ENCODE measurements around the gene DCAF5.
"Not testable (repeated sequence)": the region's sequence is repeated elsewhere in the genome, so short reads cannot be mapped to it uniquely, and the experiment has no call there.

DCAF5 gene

GRCh38 chr14:69096781-69097475 lies 56.0 kb downstream of the DCAF5 start:
- DNase-seq (ENCODE audit: low read depth), result no peak

DNA sequence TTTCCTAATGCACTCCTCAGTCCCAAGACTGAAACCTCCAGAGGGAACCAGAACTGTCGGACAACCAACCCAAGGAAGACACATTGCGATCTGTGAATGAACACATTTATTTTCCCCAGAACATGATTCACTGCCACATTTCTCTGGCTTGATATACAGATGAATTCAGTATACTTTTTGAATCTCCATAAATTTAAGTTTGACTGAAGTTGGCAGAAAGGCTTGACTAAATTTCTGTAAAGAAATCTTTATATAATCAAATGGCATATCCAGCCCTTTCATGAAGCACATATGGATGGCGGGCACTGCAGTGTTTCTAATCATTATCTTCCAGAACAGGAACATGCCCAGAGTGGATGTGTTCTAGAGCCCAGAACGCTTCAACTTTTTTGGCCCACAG lies 56.7 kb downstream of the DCAF5 start:
- DNase-seq (ENCODE audit: low read depth), result no peak

DNA sequence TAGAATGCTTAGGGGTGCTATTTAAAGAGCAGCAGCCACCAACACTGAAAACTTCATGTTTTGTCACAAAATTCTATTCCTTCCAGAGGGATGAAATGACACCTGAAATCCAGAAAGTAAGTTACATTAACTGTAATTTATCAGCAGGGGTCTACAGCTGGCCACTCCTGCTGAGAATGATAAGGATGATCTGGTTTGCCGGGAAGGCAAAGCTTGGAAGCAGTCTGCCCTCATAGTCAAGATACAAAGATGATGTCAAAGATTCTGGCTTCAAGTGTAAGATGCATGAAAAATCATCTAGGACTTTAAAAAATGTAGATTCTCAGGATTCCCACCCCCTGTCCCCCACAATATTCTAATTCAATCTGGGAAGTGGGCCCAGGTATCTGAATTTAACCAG lies 58.4 kb downstream of the DCAF5 start:
- no peak for DNase-seq (ENCODE audit: low read depth)

DNA sequence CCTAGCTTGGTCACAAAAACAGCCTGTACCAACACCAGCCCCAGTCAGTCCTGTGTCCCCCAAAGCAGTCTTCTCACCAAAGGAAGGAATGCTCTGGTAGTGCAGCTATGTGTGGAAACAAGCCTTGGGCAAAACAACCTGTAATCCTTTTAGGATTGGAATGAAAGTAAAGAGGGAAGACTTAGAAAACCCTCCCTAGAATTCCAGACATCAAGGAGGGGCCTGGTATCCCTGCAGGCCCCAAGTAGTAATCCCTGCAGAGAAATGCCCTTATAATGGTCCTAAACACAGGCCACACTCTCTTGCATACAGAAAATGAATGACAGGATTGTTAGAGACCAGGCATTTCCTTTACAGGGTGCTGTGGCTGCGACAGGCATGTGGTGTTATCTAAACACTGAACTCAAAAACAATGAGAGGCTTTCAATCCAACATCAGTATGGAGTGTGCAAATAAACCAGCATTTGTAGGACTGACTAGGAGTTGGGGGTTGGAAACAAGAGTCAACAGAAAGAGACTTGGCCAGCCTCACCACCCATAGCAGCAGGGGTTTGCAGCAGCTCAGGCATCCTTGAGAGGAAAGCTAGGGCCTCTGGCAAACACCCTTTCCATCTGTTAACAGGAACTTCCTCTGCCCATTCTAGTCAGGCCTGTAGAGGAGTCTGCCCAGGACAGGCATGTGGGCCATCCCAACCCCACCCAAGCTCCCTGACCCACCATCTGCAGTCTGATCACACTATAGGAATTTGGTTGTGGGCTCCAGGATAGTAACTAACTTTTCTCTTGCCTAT lies 59.1 kb downstream of the DCAF5 start:
- no peak for DNase-seq (ENCODE audit: low read depth)

DNA sequence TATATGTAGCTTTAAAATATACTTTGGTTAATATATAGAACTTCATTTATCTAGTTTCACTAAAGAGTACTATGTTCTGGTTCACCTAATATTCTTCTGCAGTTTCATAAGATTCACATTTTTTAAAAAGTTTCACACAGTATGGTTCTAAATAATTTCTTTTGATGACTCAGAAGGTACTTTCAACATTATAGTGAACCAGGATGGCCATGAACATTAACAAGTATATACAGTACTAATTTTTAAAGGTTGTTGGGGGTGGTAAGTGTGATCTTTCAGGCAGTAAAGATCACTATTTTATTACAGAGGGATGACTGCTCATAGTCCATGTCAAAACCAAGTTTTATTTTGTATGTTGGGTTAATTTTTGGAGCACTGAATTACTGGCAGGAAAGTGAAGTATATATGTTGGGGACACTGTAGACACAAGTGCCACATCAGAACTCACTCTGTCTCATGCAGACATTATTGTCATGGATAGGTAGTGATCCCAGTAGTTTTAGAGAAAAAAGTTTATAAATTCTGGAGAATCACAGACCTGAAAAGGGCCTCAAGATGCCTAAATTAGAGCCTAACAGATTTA lies 60.0 kb downstream of the DCAF5 start:
- DNase-seq (ENCODE audit: low read depth), result no peak

DNA sequence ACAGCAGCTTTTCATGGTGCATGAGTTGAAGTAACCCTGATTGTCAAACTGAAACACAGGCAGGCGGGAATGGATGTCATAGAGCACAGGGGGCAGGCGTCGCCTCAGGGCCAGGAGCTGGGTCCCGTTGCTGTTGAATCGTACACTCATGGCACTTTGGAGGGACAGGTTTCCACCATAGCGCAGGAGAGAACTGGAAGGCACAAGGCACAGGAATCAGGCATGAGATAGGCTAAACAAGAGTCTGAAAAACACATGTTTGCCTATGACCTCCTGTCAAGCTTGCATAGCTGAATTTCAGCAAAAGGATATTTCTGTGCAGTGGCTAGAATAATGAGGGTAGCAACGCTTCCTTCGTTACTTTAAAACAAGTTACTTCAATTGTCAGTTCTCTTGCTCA lies 61.2 kb downstream of the DCAF5 start:
- no peak for DNase-seq (ENCODE audit: low read depth)

DNA sequence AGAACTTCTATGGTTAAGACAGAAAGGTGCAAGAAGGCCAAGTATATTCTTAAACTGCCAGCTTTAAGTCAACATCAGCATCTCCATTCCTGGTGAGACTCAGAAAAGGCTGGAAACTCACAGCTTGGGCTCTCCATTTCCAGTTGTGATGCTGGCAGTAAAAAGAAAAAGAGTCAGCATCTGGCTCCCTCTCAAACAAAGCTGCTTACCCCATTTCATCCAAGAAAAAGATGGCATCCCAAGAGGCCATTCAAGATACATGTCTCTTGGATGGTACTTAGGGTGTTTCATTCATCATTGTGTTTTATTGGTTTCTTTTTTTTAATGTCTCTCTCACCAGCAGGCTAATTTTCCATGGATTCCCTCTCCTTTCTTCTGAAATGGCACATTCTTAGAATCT lies 61.9 kb downstream of the DCAF5 start:
- DNase-seq (ENCODE audit: low read depth), result no peak

DNA sequence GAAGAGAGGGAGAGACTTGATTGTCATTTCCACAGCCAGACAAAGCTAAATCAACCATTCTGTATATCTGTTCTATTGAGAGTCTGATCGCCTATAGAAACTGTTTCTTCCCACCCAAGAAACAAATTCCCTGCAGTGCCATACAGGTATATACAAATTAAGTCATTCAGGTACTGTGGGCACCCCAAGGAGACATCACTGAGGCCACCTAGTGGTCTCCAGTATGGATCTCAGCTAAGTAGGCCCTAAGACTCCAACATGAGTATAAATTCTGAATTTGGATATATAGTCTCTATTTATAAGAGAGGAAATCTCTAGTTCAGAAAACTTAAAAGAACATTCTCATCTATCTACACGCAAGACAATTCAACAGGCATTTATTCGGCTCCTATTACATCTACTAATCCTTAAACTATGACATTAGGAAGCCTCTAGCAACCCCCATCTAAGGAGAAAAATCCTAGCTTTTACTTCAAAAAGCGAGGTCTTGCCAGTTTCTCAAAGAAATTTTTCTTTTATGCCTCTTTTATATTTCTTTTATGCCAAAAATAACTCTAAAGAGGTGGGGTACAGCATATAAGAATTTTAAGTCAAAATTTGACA lies 62.6 kb downstream of the DCAF5 start:
- no peak for DNase-seq (ENCODE audit: low read depth)

DNA sequence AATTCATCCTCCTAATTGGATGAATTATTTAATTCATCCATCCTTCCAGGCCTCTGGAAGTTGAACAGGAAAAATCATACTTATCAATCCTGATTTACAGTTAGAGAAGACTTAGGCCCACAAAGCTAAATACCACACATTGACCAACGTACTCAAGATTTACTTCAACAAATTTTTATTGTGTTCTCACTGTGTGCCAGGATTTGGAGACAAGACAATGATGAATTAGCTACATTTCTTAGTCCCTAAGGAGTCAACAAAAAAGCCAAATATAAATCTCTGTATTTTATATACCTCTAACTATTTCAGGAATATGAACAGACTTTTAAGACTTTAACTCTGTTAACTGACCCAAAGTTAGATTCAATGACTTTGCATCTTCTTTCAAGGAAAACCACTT lies 63.9 kb downstream of the DCAF5 start:
- DNase-seq (ENCODE audit: low read depth), result no peak

DNA sequence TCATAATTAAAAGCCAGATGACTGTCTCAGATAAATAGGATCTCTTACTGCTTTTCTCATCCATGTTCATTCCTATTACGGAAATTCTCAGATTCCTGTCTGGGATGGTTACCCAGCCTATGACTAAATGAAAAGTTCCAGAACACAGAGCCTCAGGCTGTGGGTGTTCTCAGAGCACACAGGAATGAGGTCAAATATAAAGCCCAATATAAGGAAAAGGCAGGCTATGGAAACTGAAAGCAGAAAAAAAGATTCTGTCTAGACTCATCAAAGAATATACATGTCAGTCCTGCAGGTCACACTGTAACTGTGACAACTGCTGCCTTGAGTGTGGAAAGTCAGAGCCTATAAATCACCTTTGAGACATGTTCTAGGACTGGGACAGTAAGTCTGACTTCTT lies 64.3 kb downstream of the DCAF5 start:
- DNase-seq (ENCODE audit: low read depth), result no peak

GRCh38 chr14:69087061-69087461 lies 65.9 kb downstream of the DCAF5 start:
- DNase-seq (ENCODE audit: low read depth), result no peak

DNA sequence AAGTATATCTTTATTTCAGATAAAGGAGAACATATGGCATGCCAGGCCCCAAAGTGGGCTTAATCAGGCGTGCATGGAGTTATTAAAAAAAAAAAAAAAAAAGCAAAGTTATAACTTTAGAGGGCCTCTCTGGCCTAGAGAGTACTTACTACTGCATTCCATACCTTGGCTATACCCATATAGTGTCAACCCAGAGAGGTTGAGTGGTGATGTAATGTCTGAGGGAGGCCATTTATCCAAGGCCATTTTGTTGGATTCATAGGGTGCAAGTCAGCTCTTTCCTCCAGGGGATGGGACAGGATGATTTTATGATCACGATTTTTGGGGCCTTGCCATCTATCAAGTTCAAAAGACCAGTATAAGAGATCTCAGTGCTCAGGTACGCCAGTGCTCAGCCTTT lies 66.4 kb downstream of the DCAF5 start:
- DNase-seq (ENCODE audit: low read depth), result no peak

DNA sequence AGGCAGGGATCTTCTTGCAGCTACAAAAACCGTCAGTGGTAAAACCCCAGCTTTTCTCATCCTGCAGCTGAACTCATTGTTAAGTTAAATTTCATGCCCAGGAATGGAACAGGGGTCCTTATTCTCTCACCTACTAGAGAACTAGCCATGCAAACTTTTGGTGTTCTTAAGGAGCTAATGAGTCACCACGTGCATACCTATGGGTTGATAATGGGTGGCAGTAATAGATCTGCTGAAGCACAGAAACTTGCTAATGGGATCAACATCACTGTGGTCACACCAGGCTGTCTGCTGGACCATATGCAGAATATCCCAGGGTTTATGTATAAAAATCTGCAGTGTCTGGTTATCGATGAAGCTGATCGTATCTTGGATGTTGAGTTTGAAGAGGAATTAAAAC lies 68.9 kb downstream of the DCAF5 start:
- no peak for DNase-seq (ENCODE audit: low read depth)

DNA sequence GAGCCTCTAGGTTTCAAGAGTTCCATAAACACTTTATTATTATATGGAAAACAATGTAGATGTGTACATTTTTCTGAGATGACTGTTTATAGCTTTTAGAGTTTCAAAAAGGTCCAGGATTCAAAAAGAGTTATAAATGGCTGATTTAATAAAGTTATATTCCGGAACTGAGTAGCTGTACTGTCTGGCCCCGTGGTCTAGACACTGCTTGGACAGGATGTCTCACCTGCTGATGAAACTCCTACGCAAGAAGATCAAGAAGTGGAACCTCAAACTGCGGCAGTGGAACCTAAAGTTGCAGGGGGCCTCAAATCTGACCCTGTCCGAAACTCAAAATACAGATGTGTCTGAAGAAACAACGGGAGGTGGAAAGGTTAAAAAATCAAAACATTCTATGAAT lies 69.7 kb downstream of the DCAF5 start:
- no peak for DNase-seq (ENCODE audit: low read depth)

- no peak for DNase-seq (ENCODE audit: low read depth)
Measured at GRCh38 chr14:69081271-69081670, 71.6 kb downstream of the DCAF5 start.

- DNase-seq (ENCODE audit: low read depth), result no peak
Measured at GRCh38 chr14:69079747-69080146, 73.2 kb downstream of the DCAF5 start.

GRCh38 chr14:69079188-69079742 lies 73.7 kb downstream of the DCAF5 start:
- no peak for DNase-seq (ENCODE audit: low read depth)

DNA sequence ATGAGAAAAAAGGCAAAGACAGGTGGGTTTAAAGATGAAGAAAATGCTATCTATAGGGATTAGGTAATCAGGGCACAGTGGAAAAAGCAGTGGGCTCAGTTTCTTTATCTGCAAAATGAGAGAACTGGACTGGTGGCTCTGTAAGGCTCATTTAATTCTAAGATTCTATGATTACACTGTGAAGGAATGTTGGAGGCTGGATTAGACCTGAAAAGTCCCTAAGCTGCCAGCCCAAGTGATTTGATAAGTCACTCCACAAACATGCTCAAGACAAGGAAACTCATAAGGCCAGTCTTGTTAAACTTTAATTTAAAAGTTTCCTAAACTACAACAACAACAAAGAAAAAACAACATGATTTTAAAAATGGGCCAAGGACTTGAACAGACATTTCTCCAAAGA lies 75.1 kb downstream of the DCAF5 start:
- DNase-seq (ENCODE audit: low read depth), result no peak

DNA sequence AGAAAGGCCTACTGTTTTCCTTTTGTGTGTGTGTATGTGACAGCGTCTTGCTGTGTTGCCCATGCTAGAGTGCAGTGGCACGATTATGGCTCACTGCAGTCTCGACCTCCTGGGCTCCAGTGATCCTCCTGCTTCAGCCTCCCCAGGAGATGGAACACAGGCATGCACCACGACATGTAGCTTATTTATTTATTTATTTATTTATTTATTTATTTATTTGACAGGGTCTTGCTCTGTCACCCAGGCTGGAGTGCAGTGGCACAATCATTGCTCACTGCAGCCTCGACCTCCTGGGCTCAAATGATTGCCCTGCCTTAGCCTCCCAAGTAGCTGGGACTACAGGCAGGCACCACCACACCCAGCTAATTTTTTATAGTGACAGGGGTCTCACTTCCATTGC lies 75.7 kb downstream of the DCAF5 start:
- DNase-seq (ENCODE audit: low read depth), result not testable (repeated sequence)

DNA sequence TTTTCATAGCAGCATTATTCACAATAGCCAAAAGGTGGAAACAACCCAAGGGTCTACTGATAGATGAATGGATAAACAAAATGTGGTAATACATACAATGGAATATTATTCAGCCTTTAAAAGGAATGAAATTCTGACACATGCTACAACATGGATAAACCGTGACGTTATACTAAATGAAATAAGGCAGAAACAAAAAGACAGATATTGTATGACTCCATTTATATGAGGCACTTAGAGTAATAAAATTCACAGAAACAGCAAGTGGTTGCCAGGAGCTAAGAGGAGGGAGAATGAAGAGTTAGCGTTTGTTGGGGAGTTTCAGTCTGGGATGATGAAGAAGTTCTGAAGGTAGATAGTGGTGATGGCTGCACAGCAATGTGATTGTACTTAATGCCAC lies 76.6 kb downstream of the DCAF5 start:
- DNase-seq (ENCODE audit: low read depth), result no peak

GRCh38 chr14:69073915-69074314 lies 79.0 kb downstream of the DCAF5 start:
- no peak for DNase-seq (ENCODE audit: low read depth)

DNA sequence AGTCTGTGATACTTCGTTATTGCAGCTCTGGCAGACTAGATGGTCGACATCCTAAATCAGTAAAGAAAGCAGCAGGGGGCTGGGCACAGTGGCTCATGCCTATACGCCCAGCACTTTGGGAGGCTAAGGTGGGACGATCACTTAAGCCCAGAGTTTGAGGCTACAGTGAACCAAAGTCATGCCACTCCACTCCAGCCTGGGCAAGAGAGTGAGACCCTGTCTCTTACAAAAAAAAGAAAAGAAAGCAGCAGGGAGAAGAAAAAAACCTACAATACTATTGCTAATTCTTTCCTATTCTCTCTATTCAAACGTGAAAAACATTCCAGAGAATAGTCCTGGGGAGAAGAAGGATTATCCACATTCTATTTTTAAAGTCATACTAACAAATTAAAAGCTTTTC lies 79.5 kb downstream of the DCAF5 start:
- no peak for DNase-seq (ENCODE audit: low read depth)

- no peak for DNase-seq (ENCODE audit: low read depth)
Measured at GRCh38 chr14:69072584-69072983, 80.3 kb downstream of the DCAF5 start.

All from T-helper 22 cell (primary cell).